ENCODE measurements around the gene HCRTR1.

- TF ChIP-seq CTCF (IDR thresholded peaks at IDR 0.05) (no peak), POLR2A (IDR thresholded peaks at IDR 0.05) (no peak)
These were observed 47.0 kb downstream of the HCRTR1 start for GRCh38 chr1:31664528-31664927.

All from right lobe of liver (tissue), 4 donors.